NCI-H2196 (cell line): ENCODE results near the gene GATA2.
A peak's percentile ranks its signal among the peaks of the same experiment; 100 is the strongest.

Source experiments
- DNase-seq: peaks from one replicate; lab custom pipeline; 2025; ENCODE audit not compliant: unreplicated experiment; lab: John Stamatoyannopoulos, UW

Gene GATA2

GRCh38 chr3:128434524-128434923, 58.5 kb downstream of the GATA2 start:
- no peak for DNase-seq

GRCh38 chr3:128433837-128434165, 59.2 kb downstream of the GATA2 start:
- no peak for DNase-seq

- DNase-seq = peak; percentile 48
Observed at GRCh38 chr3:128432971-128433836, 59.8 kb downstream of the GATA2 start.

DNA sequence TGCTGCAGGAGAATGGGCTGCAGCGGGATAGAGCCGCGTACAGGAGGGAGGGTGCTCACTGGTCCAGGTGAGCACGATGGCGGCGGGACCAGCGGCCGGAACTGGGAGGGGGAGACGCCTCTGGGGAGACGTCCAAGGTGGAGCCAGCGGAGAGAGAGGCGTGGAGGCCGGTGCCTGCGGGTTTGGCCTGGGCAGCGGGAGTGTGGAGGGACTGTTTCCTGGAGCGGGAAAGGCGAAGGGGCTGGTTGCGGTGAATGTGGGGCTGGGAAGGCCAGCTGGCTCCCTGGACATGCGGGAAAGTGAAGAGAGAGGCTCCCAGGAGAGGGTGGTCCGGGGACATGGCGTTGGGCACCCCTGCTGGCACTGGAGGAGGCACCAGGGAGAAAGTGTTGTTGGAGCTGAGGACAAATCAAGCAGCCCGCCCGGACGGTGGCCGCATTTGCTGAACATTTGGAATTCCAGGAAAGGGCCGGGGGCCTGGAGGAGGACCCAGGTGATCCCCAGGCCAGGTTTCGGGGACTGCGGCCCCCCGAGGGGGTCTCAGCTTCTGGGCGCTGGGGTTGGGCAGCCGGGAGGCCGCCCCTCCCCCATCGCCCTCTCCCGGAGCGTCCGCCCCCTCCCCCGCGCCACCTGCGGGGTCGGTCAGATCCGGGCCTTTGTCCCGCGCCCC, 60.6 kb downstream of the GATA2 start:
- peak; percentile 72 for DNase-seq

DNA sequence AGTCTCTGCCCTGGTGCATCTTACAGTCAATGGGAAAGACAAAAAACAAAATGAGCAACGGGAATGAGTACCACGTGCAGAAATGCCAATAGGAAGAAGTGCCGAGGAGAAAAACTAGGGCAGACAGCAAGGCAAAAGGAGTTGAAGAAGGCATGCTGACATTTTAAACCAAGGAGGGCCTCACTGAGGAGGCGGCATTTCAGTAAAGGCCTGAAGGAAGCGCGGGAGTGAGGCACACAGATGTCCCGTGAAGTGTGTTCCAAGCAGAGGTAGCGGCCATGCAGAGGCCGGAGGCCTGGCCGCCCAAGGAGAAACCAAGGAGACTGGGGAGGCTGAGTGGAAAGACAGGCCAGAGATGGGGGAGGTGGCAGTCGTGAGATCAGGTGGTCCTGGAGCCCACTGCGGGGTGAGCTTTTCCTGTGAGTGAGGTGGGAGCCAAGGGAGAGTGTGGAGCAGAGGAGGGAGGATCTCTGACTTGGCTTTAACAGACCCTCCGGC, 61.1 kb downstream of the GATA2 start:
- no peak for DNase-seq

DNA sequence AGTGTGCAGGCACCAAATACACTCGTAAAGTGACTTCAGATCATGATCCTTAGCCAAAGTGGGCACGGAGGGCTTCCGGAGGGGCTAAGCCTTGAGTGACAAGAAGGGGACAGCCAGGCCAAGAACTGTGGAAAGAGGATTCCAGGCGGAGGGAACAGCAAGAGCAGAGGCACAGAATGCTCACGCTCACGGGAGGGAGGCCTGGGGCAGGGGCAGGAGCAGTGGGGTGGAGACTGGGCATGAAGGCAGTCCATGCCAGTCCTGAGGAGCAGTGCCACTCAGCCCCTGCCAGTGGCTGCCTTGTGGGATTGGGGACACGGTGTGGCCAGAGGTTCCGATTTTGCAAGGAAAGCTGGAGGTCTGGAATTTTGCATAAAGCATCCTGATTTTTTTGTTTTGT, 62.3 kb downstream of the GATA2 start:
- DNase-seq = no peak

DNA sequence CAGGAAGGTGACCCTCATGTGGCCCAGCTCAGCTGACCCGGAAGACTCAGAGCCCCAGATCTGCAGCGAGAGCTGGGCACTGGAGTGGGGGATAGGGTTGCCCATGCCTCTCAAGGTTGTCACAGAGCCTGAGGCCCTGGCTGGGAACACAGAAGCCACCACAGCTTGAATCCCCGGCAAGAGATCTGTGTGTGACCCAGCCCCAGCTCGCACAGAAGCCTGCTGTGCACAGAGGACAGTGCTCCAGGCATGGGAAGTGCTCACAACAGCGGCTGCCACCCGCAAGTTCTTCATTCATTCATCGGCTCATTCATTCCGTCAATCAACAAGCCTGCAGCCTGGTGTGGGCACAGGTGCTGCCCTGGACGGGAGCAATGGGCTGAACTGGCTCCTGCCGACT, 62.7 kb downstream of the GATA2 start:
- DNase-seq = no peak

DNA sequence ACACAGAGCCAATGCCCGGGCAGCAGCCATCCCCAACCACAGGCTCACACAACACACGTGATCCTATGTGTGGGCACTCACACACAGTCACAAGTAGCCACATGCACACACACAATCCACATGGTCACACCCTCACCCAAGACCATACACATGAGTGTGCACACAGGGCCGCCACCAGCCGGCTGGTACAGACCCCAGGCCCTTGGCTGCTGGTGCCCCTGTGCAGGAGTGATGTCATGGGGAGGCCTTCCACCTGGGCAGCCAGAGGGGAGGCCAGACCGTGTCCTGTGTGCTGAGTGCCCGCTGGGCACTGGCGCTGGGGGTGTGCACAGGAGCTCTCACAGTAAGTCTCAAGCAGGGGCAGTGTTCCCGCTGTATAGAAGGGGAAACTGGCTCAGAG, 63.2 kb downstream of the GATA2 start:
- DNase-seq = no peak
